H4 (cell line): ENCODE measurements around the gene C6orf136. TPM values are rescaled to one million over a fixed set of nuclear protein-coding genes. Genes with fewer than 3 reads are reported as not detected.

ENCODE experiments used
- DNase-seq: peaks from one replicate; pipeline ENCODE4 v3.0.0-alpha.2; 2015; ENCODE audit warnings: low spot score
- total RNA-seq: library from RNA; depleted of rRNA; stranded (reverse); fragments of >200 nt; shearing (Covaris generic); gene quantifications from 2 replicates; pipeline ENCODE4 v1.2.3, GENCODE V29; 2014; rRNA removed

Gene C6orf136
- 2.9 and 6.0 TPM in 2 replicates for total RNA-seq

- DNase-seq = peak; percentile 91
These were observed at the start of gene C6orf136 for GRCh38 chr6:30646450-30647241. C6orf136 (plus strand) TSS chr6:30647133; CDS start chr6:30647232, 99 bp downstream.

DNA sequence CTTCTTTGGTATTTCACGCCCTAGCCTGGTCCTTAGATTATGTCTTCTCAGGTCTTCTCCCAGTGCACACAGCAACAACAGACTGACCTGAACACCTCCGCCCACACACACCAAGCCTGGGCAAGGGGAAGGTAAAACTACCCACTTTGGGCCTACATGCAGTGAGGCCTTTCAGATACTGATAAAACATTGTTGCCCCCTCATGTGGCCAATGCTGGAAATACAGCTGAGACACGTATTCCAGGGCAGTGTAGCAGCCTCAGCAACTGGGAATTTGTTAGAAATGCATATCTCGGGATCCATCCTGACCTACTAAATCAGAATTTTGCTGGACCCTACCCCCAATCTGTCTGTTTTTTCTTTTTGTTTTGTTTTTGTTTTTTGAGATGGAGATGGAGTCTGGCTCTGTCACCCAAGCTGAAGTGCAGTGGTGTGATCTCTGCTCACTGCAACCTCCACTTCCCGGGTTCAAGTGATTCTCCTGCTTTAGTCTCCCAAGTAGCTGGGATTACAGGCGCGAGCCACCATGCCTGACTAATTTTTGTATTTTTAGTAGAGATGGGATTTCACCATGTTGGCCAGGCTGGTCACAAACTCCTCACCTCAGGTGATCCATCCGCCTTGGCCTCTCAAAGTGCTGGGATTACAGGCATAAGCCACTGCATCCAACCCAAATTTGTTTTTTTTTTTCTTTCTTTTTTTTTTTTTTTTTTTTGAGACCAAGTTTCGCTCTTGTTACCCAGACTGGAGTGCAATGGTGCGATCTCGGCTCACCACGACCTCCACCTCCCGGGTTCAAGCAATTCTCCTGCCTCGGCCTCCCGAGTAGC is 49.4 kb upstream of the C6orf136 start:
- peak; percentile 71 for DNase-seq

- DNase-seq = no peak
These were observed 47.9 kb upstream of the C6orf136 start for GRCh38 chr6:30598912-30599624.

GRCh38 chr6:30599625-30600324 is 47.2 kb upstream of the C6orf136 start:
- no peak for DNase-seq

DNA sequence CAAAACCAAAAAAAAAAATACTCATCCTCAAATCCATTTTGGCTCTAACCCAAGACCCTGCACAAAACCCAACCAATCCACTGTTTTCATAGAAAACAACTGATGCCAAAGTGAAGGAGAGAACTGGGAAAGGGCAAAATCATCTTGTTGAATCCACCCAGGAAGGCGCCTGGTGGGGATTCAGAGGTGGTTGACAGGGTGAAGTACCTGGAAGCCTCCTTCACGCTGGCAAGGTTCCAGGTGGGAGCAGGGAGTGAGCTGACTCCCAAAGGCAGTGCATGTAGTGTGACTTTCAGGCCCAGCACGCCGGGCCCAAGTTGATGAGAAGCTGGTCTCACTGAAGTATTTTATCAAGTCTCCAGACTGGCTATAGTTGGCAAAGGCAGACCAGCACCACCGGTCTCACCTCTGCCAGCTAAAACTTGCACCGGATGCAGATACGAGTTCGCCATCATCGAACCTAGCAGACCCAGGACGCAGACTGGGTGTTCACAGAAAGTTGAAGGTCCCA is 46.4 kb upstream of the C6orf136 start:
- no peak for DNase-seq

DNA sequence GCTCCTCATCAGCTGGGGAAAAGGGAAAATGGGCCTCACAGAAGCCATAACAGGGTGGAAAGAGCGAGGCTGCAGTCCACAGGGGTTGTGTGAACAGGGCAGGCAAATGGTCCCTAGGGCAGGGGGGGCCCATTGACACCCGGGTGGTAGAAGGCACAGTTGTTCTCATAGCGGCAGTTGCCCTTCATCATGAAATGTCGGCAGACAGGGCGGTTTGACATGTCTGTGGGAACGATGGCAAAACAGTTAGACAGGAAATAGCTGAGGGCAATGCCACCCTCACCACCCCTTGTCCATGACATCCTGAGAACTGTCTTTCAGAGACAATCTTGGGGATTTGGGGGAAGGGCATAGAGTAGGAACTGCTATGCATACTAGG is 45.5 kb upstream of the C6orf136 start:
- no peak for DNase-seq

- DNase-seq = no peak
These were observed 44.9 kb upstream of the C6orf136 start for GRCh38 chr6:30601815-30602641.

DNA sequence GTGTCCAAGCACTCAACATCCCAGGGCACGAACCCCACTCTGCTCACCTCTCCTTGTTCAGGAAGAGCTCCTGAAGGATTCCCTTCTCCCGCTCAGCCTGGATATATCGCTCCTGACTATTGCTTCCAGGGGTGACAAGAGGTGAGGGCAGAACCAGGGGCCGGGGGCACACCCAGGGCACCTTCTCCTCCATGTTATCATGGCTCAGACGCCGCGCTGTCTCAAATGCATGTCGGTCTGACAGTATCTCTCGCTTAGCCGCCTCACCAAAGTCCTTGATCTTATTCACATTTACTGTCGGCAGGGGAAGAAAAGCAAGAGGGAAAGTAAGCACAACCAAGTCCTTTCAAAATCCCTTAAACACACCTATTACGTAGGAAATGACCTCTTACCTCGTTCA is 43.0 kb upstream of the C6orf136 start:
- no peak for DNase-seq

DNA sequence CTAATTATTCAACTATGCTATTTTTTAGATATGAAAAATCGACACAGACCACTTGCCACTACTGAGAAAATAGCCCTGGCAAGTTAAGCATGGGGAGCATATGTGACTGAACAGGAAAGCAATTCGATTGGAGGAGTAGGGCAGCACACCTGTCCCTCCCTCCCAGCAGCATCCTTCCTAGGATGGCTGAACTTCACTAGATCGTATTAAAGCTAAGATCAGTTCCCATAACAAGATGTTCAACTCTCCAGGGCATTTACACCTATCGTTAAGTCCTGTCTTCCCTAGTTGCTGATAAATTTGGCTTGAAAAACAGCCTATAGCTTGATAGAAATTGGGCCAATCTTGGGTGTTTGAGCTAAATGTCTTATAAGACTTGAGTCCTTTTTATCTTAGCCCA is 36.9 kb upstream of the C6orf136 start:
- DNase-seq = no peak

- no peak for DNase-seq
These were observed 35.6 kb upstream of the C6orf136 start for GRCh38 chr6:30611150-30611855.

DNA sequence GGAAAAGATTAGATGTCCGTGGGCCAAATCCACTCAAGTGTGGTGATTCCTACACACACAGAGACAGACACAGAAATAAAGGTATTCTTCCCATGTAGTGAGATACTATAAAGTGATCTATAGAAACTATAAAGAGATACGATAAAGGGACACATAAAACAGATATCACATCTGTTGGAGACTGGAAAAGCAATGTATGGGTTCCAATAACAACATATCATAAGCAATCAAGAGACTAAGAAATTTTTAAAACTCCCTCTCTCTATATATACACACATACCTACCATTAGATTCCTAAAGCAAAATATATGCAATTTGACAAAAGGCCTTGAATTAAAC is 35.1 kb upstream of the C6orf136 start:
- no peak for DNase-seq

- DNase-seq = no peak
These were observed 34.7 kb upstream of the C6orf136 start for GRCh38 chr6:30612213-30612612.

DNA sequence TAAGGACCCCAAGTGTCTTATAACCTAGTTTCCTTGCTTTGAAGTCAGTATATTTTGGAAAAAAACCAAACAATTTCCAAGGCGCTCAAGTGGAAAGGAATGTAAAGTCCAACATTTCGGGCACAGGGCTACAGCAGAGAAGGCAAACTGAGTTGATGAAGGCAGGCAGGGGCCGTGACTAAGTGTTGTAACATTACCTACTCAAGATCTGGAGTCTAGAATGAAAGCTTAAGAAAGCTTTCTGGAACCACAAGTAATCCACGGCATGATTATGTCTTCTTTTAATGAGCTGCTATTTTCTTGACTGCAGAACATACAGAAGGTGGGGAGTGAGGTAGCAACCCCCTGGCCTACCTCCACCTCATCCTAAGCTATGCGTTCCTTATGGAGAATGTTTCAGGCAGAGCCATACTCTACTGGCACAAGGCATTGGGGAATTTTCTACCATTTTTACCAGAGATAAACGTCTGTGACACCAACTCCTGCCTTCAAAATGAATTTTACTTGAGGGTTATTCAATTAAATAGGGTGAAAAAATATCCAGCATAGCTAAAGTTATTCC is 34.2 kb upstream of the C6orf136 start:
- no peak for DNase-seq

- no peak for DNase-seq
These were observed 33.5 kb upstream of the C6orf136 start for GRCh38 chr6:30613251-30614043.

DNA sequence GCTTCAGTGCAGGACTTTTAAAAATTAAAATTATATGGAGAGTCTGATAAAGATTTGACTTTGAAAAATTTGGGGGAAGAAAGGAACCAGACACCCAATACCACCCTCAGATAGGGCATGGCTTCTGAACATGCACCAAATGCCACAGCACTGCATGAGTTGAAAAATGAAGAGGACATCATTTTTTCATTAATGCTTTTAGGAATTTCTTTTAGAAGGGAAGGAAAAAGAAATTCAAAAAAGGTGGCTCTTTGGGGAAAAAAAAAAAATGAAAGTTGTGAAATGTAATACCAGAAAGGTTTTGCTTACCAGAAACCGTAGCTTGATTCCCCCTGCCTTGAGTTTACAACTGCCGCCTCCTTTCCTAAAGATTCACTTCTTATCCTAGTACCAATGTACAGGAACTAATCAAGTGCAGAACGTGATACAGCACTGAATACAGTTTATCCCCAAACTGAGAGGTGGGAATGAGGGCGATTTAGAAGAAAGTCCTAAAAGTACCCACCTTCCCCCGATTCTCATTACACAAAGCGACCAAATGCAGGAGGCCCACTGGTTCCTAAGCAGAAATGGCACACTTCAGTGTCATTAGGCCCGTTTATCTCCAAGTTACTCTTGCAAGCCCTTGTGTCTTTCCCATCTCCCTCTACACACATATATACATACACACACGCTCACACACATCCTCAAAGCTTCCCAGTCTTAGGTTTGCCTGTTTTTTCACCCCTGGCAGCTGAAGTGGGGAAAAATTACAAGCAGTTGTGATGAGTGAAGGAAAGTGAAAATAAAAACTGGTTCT is 32.7 kb upstream of the C6orf136 start:
- no peak for DNase-seq

- DNase-seq = peak; percentile 98
These were observed 32.1 kb upstream of the C6orf136 start for GRCh38 chr6:30614843-30615218.

GRCh38 chr6:30615219-30615957 is 31.5 kb upstream of the C6orf136 start:
- DNase-seq = peak; percentile 85
